Suprapubic skin (tissue), 4 donors: ENCODE measurements around the gene THOC5.

Source experiments
- CTCF ChIP-seq, 2 donors: fragments of 200-600 bp in 1 of 2; fragments of 450-650 bp in 1 of 2; sonication (generic) in 1 of 2; IDR thresholded peaks; one replicate each; pipeline ENCODE4 v1.5.1; 2016 to 2019; ENCODE audit warnings: antibody characterized with exemption in 2 of 2, mild to moderate bottlenecking in 1 of 2, moderate library complexity in 1 of 2
- EP300 ChIP-seq: sonication (generic); formaldehyde crosslinking; IDR thresholded peaks from one replicate; pipeline ENCODE4 v1.6.1; 2017; ENCODE audit warnings: antibody characterized with exemption
- POLR2A ChIP-seq, 2 donors: fragments of 450-650 bp; IDR thresholded peaks; one replicate each; pipeline ENCODE4 v1.6.1; 2017; ENCODE audit warnings: antibody characterized with exemption in 2 of 2, mild to moderate bottlenecking in 2 of 2, moderate library complexity in 2 of 2
- POLR2AphosphoS5 ChIP-seq, 3 donors: sonication (generic); formaldehyde crosslinking; IDR thresholded peaks; one replicate each; pipeline ENCODE4 v1.6.1; 2017; ENCODE audit warnings: antibody characterized with exemption in 3 of 3

GRCh38 chr22:29528144-29528543 is 25.4 kb downstream of the THOC5 start:
- TF ChIP-seq CTCF (IDR thresholded peaks at IDR 0.05) (no peak), POLR2A (IDR thresholded peaks at IDR 0.05) (no peak), POLR2AphosphoS5 (IDR thresholded peaks at IDR 0.05) (no peak), EP300 (no peak)
